ENCODE results near the gene FOXRED1.
A peak's percentile ranks its signal among the peaks of the same experiment; 100 is the strongest.

Gene FOXRED1

DNA sequence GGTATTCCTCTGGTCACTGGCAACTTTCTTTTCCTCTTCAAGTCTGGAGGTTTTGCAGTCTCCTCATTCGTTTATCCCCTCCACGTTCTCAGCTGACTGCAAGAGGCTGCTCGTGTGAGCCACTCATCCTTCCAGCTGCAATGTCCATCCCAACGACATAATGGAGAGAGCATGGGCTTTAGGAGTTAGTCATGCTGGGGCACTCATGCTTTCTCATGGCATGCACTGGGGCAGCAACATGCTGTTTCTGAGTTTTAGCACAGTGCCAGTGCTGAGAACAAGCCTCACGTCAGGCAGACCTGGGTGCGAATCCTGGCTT lies 42.0 kb downstream of the FOXRED1 start:
- no peak overlapping the region for H3K27ac ChIP-seq

DNA sequence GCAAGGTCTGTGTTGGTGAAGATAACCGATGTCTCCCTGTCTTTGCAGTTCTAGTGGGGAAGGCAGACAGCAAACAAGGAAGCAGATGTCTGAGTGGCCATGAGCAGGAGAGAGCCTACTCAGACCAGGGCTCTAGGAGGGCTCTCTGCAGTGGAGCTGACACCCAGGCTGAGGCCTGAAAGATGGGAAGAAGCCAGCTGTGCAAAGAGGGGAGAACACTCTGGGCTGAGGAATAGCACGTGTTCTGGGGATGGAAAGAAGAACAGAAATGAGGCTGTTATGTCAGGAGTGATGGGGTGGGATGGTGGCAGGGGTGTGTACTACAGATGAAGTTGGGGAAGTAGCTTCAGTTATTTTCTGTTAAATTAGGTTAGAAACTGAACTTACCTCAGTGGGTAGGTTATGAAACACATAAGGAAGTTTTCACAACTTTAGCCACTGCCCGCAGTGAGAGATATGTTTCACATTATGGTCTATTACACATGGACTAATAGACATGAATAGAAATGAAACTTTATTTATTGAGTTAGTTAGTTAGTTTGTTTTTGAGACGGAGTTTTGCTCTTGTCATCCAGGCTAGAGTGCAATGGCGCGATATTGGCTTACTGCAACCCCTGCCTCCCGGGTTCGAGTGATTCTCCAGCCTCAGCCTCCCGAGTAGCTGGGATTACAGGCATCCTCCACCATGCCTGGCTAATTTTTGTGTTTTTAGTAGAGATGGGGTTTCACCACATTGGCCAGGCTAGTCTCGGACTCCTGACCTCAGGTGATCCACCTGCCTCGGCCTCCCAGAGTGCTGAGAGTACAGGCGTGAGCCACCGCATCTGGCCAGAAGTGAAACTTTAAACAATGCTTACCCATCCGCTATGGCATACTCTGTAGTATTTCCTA lies 42.7 kb downstream of the FOXRED1 start:
- DNase-seq (ENCODE audit: low spot score) = no peak
- Histone ChIP-seq H3K27ac (no peak overlapping the region), H3K4me3 (no peak overlapping the region)
- TF ChIP-seq, protein P1, sequence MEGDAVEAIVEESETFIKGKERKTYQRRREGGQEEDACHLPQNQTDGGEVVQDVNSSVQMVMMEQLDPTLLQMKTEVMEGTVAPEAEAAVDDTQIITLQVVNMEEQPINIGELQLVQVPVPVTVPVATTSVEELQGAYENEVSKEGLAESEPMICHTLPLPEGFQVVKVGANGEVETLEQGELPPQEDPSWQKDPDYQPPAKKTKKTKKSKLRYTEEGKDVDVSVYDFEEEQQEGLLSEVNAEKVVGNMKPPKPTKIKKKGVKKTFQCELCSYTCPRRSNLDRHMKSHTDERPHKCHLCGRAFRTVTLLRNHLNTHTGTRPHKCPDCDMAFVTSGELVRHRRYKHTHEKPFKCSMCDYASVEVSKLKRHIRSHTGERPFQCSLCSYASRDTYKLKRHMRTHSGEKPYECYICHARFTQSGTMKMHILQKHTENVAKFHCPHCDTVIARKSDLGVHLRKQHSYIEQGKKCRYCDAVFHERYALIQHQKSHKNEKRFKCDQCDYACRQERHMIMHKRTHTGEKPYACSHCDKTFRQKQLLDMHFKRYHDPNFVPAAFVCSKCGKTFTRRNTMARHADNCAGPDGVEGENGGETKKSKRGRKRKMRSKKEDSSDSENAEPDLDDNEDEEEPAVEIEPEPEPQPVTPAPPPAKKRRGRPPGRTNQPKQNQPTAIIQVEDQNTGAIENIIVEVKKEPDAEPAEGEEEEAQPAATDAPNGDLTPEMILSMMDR (IDR thresholded peaks at IDR 0.05) = no peak

More for the DNA sequence above, 42.0 kb downstream of the FOXRED1 start:
- TF ChIP-seq, protein P1 (IDR thresholded peaks at IDR 0.05) = no peak
- no peak for DNase-seq (ENCODE audit: low spot score)
- H3K4me3 ChIP-seq = no peak overlapping the region

DNA sequence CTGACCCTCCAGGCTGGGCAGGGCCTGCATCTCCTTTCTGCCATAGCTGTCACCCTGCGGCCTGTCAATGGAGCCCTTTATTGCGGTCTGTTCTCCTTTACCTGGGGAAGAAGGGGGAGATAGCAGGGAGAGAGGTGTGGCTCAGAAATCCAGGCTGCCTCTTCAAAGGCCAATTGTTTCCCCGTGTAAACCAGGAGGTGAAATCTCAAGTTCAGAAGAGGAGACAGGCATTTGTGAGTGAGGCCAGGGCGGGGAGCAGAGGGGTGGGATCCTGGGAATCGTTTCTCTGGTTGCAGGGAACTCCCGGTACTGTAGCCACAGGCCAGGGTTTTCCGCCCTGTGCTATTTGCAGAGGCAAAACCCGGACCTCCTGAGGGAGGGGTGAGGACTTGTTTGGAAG lies 44.0 kb downstream of the FOXRED1 start:
- Histone ChIP-seq H3K27ac (no peak overlapping the region), H3K4me3 (no peak overlapping the region)
- DNase-seq (ENCODE audit: low spot score) = no peak
- TF ChIP-seq, protein P1 (IDR thresholded peaks at IDR 0.05) = no peak

DNA sequence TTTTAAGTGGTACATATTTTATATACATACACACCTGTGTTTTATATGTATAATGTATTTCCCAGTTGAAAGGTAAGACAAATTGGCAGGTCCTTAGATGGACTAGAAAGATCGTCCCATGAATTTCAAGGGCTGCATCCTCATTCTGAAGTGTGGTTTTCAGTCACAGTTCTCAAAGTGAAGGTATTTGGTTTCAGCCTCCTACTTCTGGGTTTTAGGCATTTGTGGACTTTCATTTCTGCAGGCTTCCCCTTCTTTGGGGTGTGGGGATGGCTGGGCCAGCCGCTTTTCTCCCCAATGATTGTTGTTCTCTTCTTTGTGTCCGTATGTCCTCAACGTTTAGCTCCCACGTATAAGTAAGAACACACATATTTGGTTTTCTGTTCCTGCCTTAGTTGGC lies 44.9 kb downstream of the FOXRED1 start:
- TF ChIP-seq, protein P1 (IDR thresholded peaks at IDR 0.05) = no peak
- no peak for DNase-seq (ENCODE audit: low spot score)
- Histone ChIP-seq H3K4me3 (no peak overlapping the region), H3K27ac (no peak overlapping the region)

DNA sequence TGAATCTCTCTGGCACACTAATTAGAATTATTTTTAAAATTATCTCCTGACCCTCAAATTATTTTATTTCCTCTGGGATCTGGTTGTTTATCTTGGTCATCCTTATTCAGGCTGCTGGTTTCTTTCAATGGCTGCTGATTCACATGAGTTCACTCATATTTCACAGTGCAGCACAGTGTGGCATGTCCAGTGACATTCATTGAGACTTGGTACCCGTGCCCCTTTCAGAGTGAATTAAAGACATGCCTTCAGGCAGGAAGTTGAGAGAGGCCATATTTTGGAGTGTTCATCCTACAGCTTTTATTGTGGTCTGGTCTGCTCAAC lies 48.4 kb downstream of the FOXRED1 start:
- no peak for DNase-seq (ENCODE audit: low spot score)
- peak overlapping the region; percentile 56 for H3K4me3 ChIP-seq
- peak overlapping the region; percentile 58 to 94 for H3K27ac ChIP-seq
- TF ChIP-seq, protein P1 (IDR thresholded peaks at IDR 0.05) = no peak

DNA sequence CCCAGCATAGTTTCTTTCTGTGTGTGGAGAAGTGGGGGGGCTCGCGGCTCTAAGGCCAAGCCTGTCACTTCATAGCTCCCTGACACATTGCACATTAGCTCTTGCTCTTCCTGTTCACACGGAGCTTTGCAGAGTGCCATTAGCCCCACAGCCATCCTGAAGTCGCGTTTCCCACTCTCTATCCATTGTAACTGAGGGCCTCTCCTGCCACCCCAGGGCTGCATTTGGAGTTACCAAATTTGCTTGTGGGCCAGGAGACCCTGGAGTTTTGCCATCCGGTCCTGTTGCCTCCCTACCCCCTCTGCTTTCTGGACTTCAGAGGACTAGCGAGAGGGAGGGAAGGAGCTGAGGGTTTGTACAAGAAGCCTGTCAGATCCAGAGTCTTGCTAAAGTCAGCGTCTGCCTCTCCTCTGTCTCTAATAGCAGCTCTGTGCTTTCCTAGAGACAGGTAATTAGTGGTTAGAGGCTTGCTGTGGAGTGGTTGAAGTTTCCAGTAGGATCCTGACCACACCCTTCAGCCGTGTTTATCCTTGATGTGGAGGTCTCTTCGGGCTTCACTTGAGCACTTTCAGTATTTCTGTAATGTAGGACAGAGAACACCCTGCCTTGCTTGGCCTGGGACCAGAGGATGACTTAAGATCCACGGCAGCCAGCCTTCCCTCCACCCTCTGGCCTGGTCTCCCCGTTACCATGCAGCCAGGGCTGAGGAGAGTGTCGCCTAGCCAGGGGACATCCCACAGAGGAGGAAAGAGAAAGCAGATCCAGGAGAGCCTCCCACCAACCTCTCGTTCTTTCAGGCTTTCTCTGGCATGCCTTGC lies 49.0 kb downstream of the FOXRED1 start:
- Histone ChIP-seq H3K4me3 (peak overlapping the region; percentile 56), H3K27ac (peak overlapping the region; percentile 58 to 94)
- DNase-seq (ENCODE audit: low spot score) = peak; percentile 86
- TF ChIP-seq, protein P1 (IDR thresholded peaks at IDR 0.05) = no peak

Data from coronary artery (tissue), 2 donors.